Sigmoid colon (tissue), 4 donors: Measurements from ENCODE around the gene DOC2A.

Experiments used
- CTCF ChIP-seq, 4 experiments: fragments of 450-650 bp in 3 of 4; fragments of 200-600 bp in 1 of 4; IDR thresholded peaks; one replicate each; pipeline ENCODE4 v1.5.1; 2016 to 2019; ENCODE audit warnings: antibody characterized with exemption in 4 of 4, mild to moderate bottlenecking in 3 of 4, moderate library complexity in 2 of 4
- EP300 ChIP-seq, 4 donors: sonication (generic); formaldehyde crosslinking; IDR thresholded peaks; one replicate each; pipeline ENCODE4 v1.6.1; 2017; ENCODE audit warnings: antibody characterized with exemption in 4 of 4
- POLR2AphosphoS5 ChIP-seq, 4 donors: sonication (generic); formaldehyde crosslinking; IDR thresholded peaks; one replicate each; pipeline ENCODE4 v1.6.1; 2017; ENCODE audit warnings: antibody characterized with exemption in 4 of 4

GRCh38 chr16:30007378-30007895 lies 3.4 kb downstream of the DOC2A start:
- TF ChIP-seq EP300 (IDR thresholded peaks at IDR 0.05) (no peak), CTCF (IDR thresholded peaks at IDR 0.05) (no peak), POLR2AphosphoS5 (IDR thresholded peaks at IDR 0.05) (peak in 1 of 4 donors; percentile 3)
